GM12878 (cell line): ENCODE measurements around the gene SKP2. TPM values are rescaled to one million over a fixed set of nuclear protein-coding genes. Genes with fewer than 3 reads are reported as not detected.

Source experiments
- ATAC-seq: fragments of 200-7000 bp; cut with Tn5 transposase; 3 replicates; pipeline ENCODE4 v1.9.1; 2020; ENCODE audit warnings: mild to moderate bottlenecking, moderate library complexity
- BruUV-seq: library from RNA; stranded (reverse); fragments of 400-500 nt; replicated peaks from 2 replicates; lab custom pipeline; 2021; lab: Mats Ljungman, UMichigan
- CTCF ChIA-PET: fragments of 300-600 bp; sonication (Branson Sonifier 250); formaldehyde crosslinking; extraction: SDS; loops from one replicate; lab custom pipeline; 2021; ENCODE audit warnings: inconsistent platforms; lab: Yijun Ruan, JAX
- POLR2A ChIA-PET: fragments of 350-600 bp; formaldehyde crosslinking; extraction: SDS; loops from one replicate; lab custom pipeline; 2021; ENCODE audit warnings: inconsistent platforms; lab: Charles Lee
- RAD21 ChIA-PET: fragments of 300-600 bp; sonication (Branson Sonifier 250); formaldehyde crosslinking; loops from one replicate; lab custom pipeline; 2023; ENCODE audit warnings: antibody characterized with exemption; ENCODE audit not compliant: unreplicated experiment; lab: Charles Lee
- SMC1A ChIA-PET: fragments of 300-600 bp; sonication (Branson Sonifier 250); formaldehyde crosslinking; loops from one replicate; lab custom pipeline; 2023; ENCODE audit not compliant: unreplicated experiment, uncharacterized antibody; lab: Charles Lee
- DNase-seq: peaks from one replicate; pipeline ENCODE4 v3.0.0-alpha.2; 2011; ENCODE audit warnings: low read depth, low spot score
- FAIRE-seq: peaks from 3 replicates; lab custom pipeline; 2011; peaks lifted over from hg19 to GRCh38; lab: Jason Lieb, UNC
- H2AFZ ChIP-seq: 2 replicates; pipeline ENCODE4 v1.6.0; 2011; ENCODE audit warnings: low read depth, low read length, control low read depth; ENCODE audit not compliant: control insufficient read depth
- H3K27ac ChIP-seq: 2 replicates; pipeline ENCODE4 v1.5.1; 2011; ENCODE audit warnings: control low read depth; ENCODE audit not compliant: control insufficient read depth, insufficient read depth
- H3K27me3 ChIP-seq, 2 experiments: replicated peaks in 1 of 2; 2 replicates each; pipeline versions ENCODE4 v1.6.0 to v1.6.1; 2011; ENCODE audit warnings: low read length in 1 of 2; ENCODE audit not compliant: control insufficient read depth in 2 of 2, insufficient read depth in 2 of 2
- H3K36me3 ChIP-seq, 2 experiments: 2 replicates each; pipeline ENCODE4 v1.5.1; 2011; ENCODE audit warnings: low read length in 1 of 2; ENCODE audit not compliant: control insufficient read depth in 2 of 2, insufficient read depth in 2 of 2
- H3K4me1 ChIP-seq: 2 replicates; pipeline ENCODE4 v1.6.1; 2011; ENCODE audit warnings: mild to moderate bottlenecking, low read length, moderate library complexity, mixed read lengths; ENCODE audit not compliant: control insufficient read depth, insufficient read depth
- H3K4me2 ChIP-seq: 2 replicates; pipeline ENCODE4 v1.6.0; 2011; ENCODE audit warnings: control low read depth; ENCODE audit not compliant: control insufficient read depth, insufficient read depth
- H3K4me3 ChIP-seq: fragments of 200-600 bp; sonication (generic); 2 replicates; pipeline ENCODE4 v1.5.1; 2016
- H3K79me2 ChIP-seq: 2 replicates; pipeline ENCODE4 v1.6.0; 2011; ENCODE audit warnings: low read length; ENCODE audit not compliant: control insufficient read depth, insufficient read depth
- H3K9ac ChIP-seq: 2 replicates; pipeline ENCODE4 v1.8.0; 2011; ENCODE audit warnings: low read length, control low read depth, mixed read lengths; ENCODE audit not compliant: control insufficient read depth, insufficient read depth
- H3K9me3 ChIP-seq: replicated peaks from 3 replicates; pipeline ENCODE4 v1.5.1; 2011; ENCODE audit warnings: mild to moderate bottlenecking, low read length; ENCODE audit not compliant: control insufficient read depth, insufficient read depth
- H4K20me1 ChIP-seq: 2 replicates; pipeline ENCODE4 v1.6.0; 2011; ENCODE audit not compliant: control insufficient read depth, insufficient read depth
- CBX5 ChIP-seq: sonication (generic); IDR thresholded peaks from 2 replicates; pipeline ENCODE4 v1.6.1; 2016; ENCODE audit warnings: low read depth, moderate library complexity, mild to moderate bottlenecking, inconsistent platforms
- CEBPZ ChIP-seq: fragments of 150-350 bp; IDR thresholded peaks from 2 replicates; pipeline ENCODE4 v1.6.1; 2016; ENCODE audit warnings: low read depth, low read length
- CREM ChIP-seq: IDR thresholded peaks from 2 replicates; pipeline ENCODE4 v1.6.1; 2014; ENCODE audit warnings: antibody characterized with exemption, low read depth
- E2F8 ChIP-seq: fragments of 450-650 bp; IDR thresholded peaks from 2 replicates; pipeline ENCODE4 v1.6.1; 2018; ENCODE audit warnings: mild to moderate bottlenecking, low read depth, moderate library complexity; ENCODE audit not compliant: partially characterized antibody
- FOS ChIP-seq: IDR thresholded peaks from 3 replicates; pipeline ENCODE4 v1.6.1; 2011; ENCODE audit warnings: borderline replicate concordance; ENCODE audit not compliant: insufficient read length; ENCODE audit errors: extremely low read depth
- GABPA ChIP-seq: IDR thresholded peaks from 2 replicates; pipeline ENCODE4 v1.6.1; 2014; ENCODE audit warnings: antibody characterized with exemption, low read depth, mild to moderate bottlenecking, inconsistent platforms
- JUNB ChIP-seq: IDR thresholded peaks from 2 replicates; pipeline ENCODE4 v1.6.1; 2016; ENCODE audit warnings: antibody characterized with exemption, mild to moderate bottlenecking
- LARP7 ChIP-seq: fragments of 450-650 bp; IDR thresholded peaks from 2 replicates; pipeline ENCODE4 v1.6.1; 2017; ENCODE audit warnings: mild to moderate bottlenecking
- YY1 ChIP-seq: IDR thresholded peaks from 2 replicates; pipeline ENCODE4 v1.6.1; 2011; ENCODE audit warnings: low read depth, mild to moderate bottlenecking, low read length
- ZNF274 ChIP-seq: IDR thresholded peaks from one replicate; pipeline ENCODE4 v1.8.0; 2011; ENCODE audit not compliant: insufficient read length, insufficient read depth
- WGBS: methylation state at CpG from one replicate; pipeline ENCODE4 v1.1.6; 2016; ENCODE audit warnings: low lambda C conversion rate; ENCODE audit not compliant: insufficient replicate concordance, insufficient coverage; ENCODE audit errors: missing lambda C conversion rate; 5-methylcytosine and 5-hydroxymethylcytosine counted together
- in situ Hi-C: fragments of 300-500 bp; cut with MboI; formaldehyde crosslinking; loops from 9 replicates; pipeline ENCODE4 v1.14.3; 2018; ENCODE audit warnings: mixed read lengths
- intact Hi-C: fragments of 100-400 bp; cut with micrococcal nuclease; formaldehyde crosslinking; loops from one replicate; pipeline ENCODE4 v1.14.2; 2022; ENCODE audit not compliant: unreplicated experiment
- polyA plus RNA-seq, 11 experiments: library from polyadenylated mRNA; depleted of rRNA in 4 of 11; unstranded in 6 of 11; stranded (reverse) in 5 of 11; fragments of >200 nt; fragmentation: Nextera tagmentation in 4 of 11; fragmentation: Illumina TruSeq in 1 of 11; extraction: Ambion mirVana in 4 of 11; extraction: Trizol in 1 of 11; gene quantifications; 1 replicate in 1 of 11; 2 replicates in 10 of 11; pipeline versions ENCODE4 v1.2.1 to v1.2.3, GENCODE V29; 2011 to 2016; ENCODE audit warnings: inconsistent platforms in 2 of 11, missing spikeins in 2 of 11, low read depth in 1 of 11
- total RNA-seq, 4 experiments: library from RNA; depleted of rRNA in 3 of 4; stranded (reverse); fragments of >200 nt in 3 of 4; fragmentation: Illumina TruSeq in 1 of 4; extraction: Trizol in 1 of 4; gene quantifications; 2 replicates each; pipeline versions ENCODE4 v1.2.1 to v1.2.3, GENCODE V29; 2013 to 2021
- TF ChIP-seq, protein P1 (sequence below): fragments of 450-650 bp; formaldehyde crosslinking; IDR thresholded peaks from 2 replicates; pipeline ENCODE4 v1.5.0; 2022; ENCODE audit warnings: mild to moderate bottlenecking, missing genetic modification characterization
- TF ChIP-seq, protein P2 (sequence below): fragments of 450-650 bp; IDR thresholded peaks from 2 replicates; pipeline ENCODE4 v1.6.1; 2017; ENCODE audit warnings: mild to moderate bottlenecking

Gene SKP2
- total and polyA plus RNA-seq, 10 of the 15 experiments (the other 5 are each of a cell fraction or from before 2014, with no cell fraction given), result 13.9 to 50.8 (median 36.9) TPM

DNA sequence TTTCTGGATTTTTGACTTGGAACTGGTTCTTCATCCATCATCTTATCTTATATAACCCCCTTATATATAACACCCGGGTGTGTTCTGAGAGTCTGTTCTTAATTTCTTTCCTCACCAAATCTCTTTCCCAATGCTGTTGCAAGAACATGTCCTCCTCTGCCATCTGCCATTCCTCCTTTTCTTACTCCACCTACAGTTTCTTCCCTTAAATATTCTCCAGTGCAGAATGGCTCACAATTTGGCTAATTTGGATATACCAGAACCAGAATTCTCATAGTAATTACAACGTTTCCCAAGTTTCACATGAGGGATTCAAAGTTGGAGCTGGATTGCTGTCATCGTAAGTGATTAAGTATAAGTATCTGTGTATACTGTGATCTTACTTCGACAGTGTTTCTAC, 28.0 kb downstream of the SKP2 start:
- 96% methylated on average over 4 of the region's 4 CpGs for WGBS
- Histone ChIP-seq H3K27me3 (no peaks in the 10 kb centered on the region), H3K36me3 (peaks cover 1 to 7% of the 10 kb centered on the region in 2 experiments; a peak in 3 of 4 replicates), H3K27ac (no peak overlapping the region), H3K4me2 (no peak overlapping the region), H3K79me2 (no peaks in the 10 kb centered on the region), H3K4me1 (peaks cover 14% of the 10 kb centered on the region), H3K4me3 (no peak overlapping the region), H3K9ac (no peak overlapping the region), H3K9me3 (no peaks in the 10 kb centered on the region), H2AFZ (no peak overlapping the region), H4K20me1 (no peaks in the 10 kb centered on the region)
- ATAC-seq, result no peak
- ChIA-PET CTCF (interaction anchor here (1.2 to 4.5 kb wide), 2 partner anchors 101 to 127 kb away, joined by 4 to 34 read pairs; no protein-coding TSS in a partner anchor), SMC1A (interaction anchor here (1.2 to 2.1 kb wide), 2 partner anchors 17 to 85 kb away, joined by 4 to 9 read pairs; no protein-coding TSS in a partner anchor), POLR2A (no interaction called here), RAD21 (no interaction called here)
- no TSS peak for BruUV-seq
- no peak for FAIRE-seq
- in situ Hi-C loops (loop anchor here (10.0 kb wide), 1 partner anchor 515 kb away; no protein-coding TSS in a partner anchor), intact Hi-C loops (loop anchor here (2.0 to 5.0 kb wide), 4 partner anchors 62 to 513 kb away; partner anchors contain the start of gene NADK2)
- no peak for DNase-seq
- TF ChIP-seq LARP7 (no peak), ZNF274 (no peak), CBX5 (no peak), JUNB (no peak), E2F8 (no peak), YY1 (no peak), CEBPZ (no peak), FOS (no peak), CREM (no peak), GABPA (no peak)
- TF ChIP-seq, protein P1, sequence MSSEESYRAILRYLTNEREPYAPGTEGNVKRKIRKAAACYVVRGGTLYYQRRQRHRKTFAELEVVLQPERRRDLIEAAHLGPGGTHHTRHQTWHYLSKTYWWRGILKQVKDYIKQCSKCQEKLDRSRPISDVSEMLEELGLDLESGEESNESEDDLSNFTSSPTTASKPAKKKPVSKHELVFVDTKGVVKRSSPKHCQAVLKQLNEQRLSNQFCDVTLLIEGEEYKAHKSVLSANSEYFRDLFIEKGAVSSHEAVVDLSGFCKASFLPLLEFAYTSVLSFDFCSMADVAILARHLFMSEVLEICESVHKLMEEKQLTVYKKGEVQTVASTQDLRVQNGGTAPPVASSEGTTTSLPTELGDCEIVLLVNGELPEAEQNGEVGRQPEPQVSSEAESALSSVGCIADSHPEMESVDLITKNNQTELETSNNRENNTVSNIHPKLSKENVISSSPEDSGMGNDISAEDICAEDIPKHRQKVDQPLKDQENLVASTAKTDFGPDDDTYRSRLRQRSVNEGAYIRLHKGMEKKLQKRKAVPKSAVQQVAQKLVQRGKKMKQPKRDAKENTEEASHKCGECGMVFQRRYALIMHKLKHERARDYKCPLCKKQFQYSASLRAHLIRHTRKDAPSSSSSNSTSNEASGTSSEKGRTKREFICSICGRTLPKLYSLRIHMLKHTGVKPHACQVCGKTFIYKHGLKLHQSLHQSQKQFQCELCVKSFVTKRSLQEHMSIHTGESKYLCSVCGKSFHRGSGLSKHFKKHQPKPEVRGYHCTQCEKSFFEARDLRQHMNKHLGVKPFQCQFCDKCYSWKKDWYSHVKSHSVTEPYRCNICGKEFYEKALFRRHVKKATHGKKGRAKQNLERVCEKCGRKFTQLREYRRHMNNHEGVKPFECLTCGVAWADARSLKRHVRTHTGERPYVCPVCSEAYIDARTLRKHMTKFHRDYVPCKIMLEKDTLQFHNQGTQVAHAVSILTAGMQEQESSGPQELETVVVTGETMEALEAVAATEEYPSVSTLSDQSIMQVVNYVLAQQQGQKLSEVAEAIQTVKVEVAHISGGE (CRISPR knock-in tag), result no peak
- TF ChIP-seq, protein P2, sequence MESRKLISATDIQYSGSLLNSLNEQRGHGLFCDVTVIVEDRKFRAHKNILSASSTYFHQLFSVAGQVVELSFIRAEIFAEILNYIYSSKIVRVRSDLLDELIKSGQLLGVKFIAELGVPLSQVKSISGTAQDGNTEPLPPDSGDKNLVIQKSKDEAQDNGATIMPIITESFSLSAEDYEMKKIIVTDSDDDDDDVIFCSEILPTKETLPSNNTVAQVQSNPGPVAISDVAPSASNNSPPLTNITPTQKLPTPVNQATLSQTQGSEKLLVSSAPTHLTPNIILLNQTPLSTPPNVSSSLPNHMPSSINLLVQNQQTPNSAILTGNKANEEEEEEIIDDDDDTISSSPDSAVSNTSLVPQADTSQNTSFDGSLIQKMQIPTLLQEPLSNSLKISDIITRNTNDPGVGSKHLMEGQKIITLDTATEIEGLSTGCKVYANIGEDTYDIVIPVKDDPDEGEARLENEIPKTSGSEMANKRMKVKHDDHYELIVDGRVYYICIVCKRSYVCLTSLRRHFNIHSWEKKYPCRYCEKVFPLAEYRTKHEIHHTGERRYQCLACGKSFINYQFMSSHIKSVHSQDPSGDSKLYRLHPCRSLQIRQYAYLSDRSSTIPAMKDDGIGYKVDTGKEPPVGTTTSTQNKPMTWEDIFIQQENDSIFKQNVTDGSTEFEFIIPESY, result no peak
